OCI-LY1 (cell line): Measurements from ENCODE around the gene COL11A1.

Experiments
- EZH2 ChIP-seq: fragments of 200-600 bp; sonication (generic), shearing (Covaris generic); IDR thresholded peaks from 2 replicates; pipeline ENCODE4 v1.8.0; 2017; ENCODE audit warnings: borderline replicate concordance, mixed run types, mild to moderate bottlenecking, antibody characterized with exemption, low read length, moderate library complexity, mixed read lengths
- TF ChIP-seq, protein P1 (sequence below): fragments of 200-600 bp; sonication (generic), shearing (Covaris generic); IDR thresholded peaks from 2 replicates; pipeline ENCODE4 v1.5.1; 2017; ENCODE audit warnings: mild to moderate bottlenecking, antibody characterized with exemption, low read length, moderate library complexity, mixed read lengths

DNA sequence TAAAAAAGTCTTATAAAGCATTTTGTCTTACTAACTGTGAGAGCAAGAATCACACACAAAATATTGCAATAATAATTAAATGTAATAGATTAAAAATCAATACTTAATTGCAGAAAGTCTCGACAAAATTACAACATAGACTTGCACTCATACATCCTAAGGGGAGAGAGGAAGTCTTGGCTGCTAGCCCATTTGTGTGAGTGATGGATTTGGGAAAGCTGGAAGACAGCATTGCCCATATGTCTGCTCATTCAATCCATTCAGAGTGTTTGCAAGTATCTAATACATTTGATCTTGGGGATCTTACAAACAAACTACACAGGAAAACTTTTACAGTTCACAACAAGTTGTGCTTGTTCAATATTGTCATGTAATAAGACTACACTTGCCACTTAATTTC, 140.5 kb downstream of the COL11A1 start:
- TF ChIP-seq, protein P1, sequence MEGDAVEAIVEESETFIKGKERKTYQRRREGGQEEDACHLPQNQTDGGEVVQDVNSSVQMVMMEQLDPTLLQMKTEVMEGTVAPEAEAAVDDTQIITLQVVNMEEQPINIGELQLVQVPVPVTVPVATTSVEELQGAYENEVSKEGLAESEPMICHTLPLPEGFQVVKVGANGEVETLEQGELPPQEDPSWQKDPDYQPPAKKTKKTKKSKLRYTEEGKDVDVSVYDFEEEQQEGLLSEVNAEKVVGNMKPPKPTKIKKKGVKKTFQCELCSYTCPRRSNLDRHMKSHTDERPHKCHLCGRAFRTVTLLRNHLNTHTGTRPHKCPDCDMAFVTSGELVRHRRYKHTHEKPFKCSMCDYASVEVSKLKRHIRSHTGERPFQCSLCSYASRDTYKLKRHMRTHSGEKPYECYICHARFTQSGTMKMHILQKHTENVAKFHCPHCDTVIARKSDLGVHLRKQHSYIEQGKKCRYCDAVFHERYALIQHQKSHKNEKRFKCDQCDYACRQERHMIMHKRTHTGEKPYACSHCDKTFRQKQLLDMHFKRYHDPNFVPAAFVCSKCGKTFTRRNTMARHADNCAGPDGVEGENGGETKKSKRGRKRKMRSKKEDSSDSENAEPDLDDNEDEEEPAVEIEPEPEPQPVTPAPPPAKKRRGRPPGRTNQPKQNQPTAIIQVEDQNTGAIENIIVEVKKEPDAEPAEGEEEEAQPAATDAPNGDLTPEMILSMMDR, result no peak
- no peak for TF ChIP-seq EZH2
